HG03025 (cell line): ENCODE measurements around the gene ADGRF4.

Experiments used
- ATAC-seq: cut with Tn5 transposase; IDR thresholded peaks from one replicate; pipeline ENCODE4 v1.9.1; 2021; ENCODE audit warnings: mild to moderate bottlenecking, moderate library complexity; ENCODE audit not compliant: unreplicated experiment, low FRiP score

ADGRF4 gene

GRCh38 chr6:47681201-47681990, 17.0 kb upstream of the ADGRF4 start:
- no peak for ATAC-seq

GRCh38 chr6:47686411-47686810, 12.0 kb upstream of the ADGRF4 start:
- no peak for ATAC-seq

DNA sequence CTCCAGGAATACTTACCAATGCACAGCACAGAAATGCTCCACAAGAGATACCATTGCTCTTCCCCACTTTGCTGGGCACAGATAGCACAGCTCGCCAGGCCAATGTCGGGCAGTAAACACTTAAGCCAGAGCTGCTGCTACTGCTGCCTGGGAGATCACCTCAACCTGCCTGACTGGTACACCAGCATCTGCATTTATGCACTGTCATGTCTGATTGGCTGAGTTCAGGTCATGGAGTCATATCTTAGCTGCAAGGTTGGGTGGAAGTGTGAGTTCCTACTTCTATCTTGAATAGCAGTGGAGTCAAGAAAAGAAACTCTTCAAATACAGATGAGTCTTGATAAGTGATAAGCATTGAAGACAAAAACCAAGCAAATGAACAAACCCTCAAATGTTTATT, 10.9 kb upstream of the ADGRF4 start:
- no peak for ATAC-seq

DNA sequence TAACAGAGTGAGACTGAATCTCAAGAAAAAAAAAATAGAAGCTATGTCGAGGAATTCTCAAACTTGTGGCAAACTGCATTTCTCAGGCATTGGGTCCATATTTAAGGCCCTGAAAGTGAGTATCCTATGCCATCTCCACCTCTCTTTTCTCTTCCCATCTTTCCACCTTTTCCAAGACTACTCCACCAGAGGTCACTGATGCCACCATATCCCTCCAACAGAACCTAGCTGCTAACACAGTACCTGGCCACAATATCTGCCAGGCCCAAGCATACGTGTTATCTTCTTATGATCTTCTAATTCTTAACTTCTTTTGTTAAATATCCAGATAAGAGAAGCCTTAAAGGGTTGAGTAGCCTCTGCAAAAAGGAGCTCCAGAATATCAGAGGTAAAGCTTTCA, 8.2 kb upstream of the ADGRF4 start:
- ATAC-seq: no peak

DNA sequence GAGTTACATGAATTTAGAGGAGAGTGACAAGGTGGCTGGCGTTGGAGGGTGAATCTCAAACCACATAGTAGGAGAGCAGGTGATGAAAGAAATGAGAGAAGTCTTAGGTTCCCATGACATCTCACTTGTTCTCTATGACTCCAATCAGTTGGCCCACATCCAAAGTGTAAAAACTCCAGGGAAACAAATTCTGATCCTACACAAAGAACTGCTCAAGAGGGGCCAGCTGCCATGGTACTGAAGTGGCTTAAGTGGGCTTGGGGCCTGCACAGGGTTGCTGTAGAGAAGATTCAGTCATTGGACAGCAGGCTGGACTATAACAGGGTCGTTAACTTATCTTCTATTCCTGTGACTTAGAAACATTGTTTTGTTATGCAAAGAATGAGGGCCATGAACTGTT, 7.6 kb upstream of the ADGRF4 start:
- ATAC-seq: no peak

GRCh38 chr6:47697925-47698324, 455 bp upstream of the ADGRF4 start:
- no peak for ATAC-seq

- ATAC-seq: no peak
These were observed 1.7 kb downstream of the ADGRF4 start for GRCh38 chr6:47700053-47700452.

DNA sequence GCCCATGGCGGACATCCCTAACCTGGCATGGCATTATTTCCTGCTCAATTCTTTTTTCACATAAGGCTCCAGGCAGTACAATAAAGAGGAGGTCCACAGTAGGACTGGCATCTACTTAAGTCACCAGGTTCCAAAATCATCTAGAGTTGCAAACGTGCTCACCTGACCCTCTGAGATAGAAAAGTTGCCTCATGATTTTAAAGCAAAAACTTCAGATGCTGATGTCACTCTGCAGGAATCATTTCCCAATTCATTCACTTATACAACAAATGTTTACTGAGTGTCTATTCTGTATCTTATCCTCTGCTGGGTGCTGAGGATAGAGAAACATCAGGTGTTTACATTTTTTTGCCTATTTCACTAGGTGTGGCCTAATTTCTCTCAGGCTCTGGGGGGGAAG, 2.2 kb downstream of the ADGRF4 start:
- no peak for ATAC-seq

DNA sequence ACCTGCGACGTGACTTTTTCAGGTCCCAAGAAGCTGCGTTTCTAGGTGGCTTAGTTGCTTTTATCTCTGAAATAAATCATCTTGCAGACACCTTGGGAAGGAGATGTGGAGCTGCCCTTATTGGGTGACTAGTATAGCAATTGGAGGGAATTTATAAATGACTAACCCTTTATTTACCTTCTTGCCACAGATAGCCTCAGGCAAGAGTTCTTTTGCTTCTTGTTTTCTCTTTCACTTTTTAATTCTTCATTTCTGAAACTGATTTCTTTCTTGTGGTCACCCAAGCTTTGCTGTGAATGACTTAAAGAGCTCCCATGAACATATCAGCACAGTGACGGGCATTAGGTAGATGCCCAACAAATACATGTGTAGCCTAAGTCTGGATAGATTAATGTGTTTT, 3.0 kb downstream of the ADGRF4 start:
- ATAC-seq: peak; percentile 70

DNA sequence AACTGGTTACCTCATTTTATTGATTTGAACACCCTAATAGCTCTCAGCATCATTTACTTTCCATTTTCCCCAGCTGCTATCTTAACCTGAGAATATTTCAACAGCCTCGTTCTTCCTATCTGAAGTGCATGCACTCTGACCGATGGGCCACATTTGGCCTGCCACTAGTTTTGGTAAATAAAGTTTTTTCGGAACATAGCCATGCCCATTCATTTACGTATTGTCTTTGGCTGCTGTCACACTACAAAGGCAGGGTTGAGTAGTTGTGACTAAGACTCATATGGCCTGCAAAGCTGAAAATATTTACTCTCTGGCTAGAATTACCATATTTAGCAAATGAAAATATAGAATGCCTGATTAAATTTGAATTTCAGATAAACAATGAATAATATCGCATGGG, 10.8 kb downstream of the ADGRF4 start:
- no peak for ATAC-seq

DNA sequence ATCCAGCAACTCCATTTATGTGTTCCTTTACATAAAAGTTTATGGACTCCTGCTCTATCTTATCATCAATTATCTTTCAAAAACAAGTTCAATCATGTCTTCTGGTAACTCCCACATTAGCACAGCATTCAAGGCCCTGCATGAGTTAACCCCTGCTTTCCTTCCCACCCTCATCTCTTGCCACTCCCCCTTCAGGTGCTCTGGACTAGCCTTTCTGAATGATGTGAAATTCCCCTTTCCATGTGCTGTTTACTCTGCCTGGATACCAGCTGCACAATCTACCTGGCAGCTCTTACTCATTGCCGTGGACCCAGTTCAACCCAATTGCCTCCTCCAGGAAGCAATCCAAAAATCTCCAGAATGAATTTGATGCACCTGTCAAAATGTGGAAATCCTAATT, 11.9 kb downstream of the ADGRF4 start:
- no peak for ATAC-seq

DNA sequence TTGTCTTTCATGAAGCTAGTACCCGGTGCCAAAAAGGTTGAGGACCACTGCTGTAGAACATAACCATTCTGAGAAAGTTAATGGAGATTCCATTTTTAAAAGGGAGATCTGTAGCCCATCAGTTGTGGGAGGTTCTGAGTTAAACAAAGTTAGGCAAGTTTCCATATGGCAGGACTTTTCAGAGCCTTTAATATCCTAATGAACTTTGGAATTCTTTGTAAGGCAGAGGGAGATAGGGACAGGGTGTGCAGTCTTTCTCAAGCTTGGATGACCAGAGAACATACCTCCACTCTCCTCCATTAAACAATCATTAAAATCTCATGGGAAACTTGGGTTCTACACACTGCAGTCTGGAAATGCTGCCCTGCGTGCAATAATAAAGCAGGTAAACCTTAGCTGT, 14.8 kb downstream of the ADGRF4 start:
- ATAC-seq: no peak

DNA sequence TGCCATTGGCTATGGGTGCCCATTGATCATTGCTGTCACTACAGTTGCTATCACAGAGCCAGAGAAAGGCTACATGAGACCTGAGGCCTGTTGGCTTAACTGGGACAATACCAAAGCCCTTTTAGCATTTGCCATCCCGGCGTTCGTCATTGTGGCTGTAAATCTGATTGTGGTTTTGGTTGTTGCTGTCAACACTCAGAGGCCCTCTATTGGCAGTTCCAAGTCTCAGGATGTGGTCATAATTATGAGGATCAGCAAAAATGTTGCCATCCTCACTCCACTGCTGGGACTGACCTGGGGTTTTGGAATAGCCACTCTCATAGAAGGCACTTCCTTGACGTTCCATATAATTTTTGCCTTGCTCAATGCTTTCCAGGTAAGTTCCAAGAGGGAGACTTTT, 16.4 kb downstream of the ADGRF4 start:
- ATAC-seq: no peak

GRCh38 chr6:47715782-47716181, 17.4 kb downstream of the ADGRF4 start:
- ATAC-seq: no peak

- no peak for ATAC-seq
These were observed 17.8 kb downstream of the ADGRF4 start for GRCh38 chr6:47716207-47716606.

- no peak for ATAC-seq
These were observed 20.2 kb downstream of the ADGRF4 start for GRCh38 chr6:47718571-47718970.

DNA sequence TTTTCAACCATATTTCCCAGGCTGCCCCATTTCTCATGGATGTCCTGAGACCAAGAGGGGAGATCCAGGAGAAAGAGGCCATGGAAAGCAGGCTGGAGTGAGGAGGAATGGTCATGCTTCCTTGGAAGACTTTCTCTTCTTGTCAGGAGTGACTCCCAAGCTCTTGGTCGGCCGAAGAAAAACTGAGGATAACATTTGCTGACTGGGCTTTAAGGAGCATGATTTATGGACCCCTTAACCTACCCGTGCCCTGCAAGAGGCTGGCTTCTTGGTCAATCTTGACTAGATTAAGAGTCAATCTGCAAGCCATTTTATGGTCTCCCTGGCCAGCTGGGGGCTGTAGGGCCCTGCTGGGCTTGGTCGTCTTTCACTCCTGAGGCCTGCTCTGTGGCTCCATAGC, 22.8 kb downstream of the ADGRF4 start:
- no peak for ATAC-seq

GRCh38 chr6:47722194-47722593, 23.8 kb downstream of the ADGRF4 start:
- peak; percentile 88 for ATAC-seq

DNA sequence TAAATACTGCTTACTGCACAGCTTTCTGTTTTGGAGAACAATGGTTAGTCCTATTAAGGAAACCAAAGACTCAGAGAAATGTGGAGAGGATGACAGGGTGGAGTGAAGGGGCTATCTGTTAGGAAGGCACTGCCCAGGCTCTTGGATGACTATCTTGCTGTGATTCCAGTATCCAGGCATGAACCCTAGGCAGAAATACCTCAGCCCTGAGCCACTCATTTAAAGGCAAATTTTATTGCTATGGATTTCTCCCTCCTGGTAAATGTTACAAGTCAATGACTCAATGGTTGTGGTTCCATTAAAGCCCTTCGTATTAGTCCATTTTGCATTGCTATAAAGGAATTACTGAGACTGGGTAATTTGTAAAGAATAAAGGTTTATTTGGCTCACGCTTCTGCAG, 25.9 kb downstream of the ADGRF4 start:
- no peak for ATAC-seq

DNA sequence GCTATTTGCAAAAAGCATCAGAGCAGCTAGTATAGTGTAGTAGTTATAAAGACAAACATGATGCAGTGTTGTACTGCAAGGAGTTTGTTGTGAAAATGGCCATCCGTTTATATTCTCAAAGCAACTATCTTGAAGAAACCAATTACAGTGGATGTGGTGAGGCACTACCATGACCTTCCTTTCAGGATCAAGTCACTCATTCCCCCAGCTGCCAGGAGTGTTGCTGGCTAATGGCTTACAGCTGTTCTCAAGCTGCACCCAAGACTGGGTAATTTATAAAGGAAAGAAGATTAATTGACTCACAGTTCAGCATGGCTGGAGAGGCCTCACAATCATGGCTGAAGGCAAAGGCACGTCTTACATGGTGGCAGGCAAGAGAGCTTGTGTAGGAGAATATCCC, 29.0 kb downstream of the ADGRF4 start:
- no peak for ATAC-seq

DNA sequence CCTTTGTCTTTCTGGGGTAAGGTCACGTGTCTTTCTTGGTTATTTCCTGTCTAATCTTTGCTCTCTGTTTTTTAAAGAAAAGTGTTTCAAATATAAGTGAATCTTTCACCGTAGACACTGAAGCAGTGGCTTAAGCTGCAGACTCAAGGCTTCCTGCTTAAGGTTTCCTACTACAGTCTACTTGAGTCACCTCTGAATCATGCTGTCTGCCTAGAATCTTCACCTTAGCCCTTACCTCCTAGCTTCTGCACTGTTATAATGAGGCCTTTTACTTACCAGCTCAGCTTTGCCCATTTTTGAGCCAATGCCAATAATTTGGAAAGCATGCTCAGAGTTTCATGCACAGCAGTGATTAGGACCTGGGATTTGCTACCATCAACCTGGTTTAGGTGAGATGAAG, 30.6 kb downstream of the ADGRF4 start:
- no peak for ATAC-seq

DNA sequence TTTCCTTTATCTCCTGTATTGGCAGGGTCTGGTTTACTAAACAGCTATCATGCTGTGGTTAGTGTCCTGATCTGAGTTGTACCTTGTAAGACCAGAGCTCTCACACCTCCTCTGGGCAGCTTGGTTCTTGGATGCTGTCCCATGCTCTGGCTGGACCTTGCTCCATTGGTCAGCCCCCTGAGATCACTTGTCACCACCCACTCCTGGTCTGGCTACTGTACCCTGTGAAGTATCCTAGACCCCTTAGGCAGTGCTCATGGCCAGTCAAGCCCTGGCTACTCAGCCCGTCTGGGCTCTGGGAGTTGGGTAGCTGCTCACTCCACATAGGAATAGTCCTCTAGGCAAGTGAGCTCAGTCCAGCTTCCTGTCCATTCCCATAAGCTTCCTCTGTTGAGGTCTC, 31.1 kb downstream of the ADGRF4 start:
- no peak for ATAC-seq
